Inflammatory macrophage (primary cell): ENCODE measurements around the gene WDR62.

ENCODE experiments used
- DNase-seq, 2 donors: peaks; one replicate each; pipeline ENCODE4 v3.0.0-alpha.2; 2020 to 2022

The WDR62 gene

DNA sequence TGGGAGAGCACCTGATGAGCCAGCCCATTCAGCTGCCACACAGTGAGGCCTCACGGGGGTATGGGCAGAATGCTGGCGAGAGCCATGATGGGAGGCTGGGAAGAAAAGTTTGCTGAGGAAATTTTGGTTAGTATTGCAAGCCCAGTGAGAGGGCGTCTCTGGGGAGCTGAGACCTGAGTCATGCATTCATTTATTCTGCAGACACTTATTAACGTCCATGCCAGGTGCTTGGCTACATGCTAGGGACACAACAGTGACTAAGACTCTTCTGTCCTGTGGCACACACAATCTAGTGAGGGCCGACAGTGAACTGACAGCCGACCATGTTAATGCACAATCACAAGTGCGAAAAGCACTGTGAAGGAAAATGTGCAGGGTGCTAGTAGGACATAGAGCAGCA lies 27.2 kb downstream of the WDR62 start:
- DNase-seq, result no peak

DNA sequence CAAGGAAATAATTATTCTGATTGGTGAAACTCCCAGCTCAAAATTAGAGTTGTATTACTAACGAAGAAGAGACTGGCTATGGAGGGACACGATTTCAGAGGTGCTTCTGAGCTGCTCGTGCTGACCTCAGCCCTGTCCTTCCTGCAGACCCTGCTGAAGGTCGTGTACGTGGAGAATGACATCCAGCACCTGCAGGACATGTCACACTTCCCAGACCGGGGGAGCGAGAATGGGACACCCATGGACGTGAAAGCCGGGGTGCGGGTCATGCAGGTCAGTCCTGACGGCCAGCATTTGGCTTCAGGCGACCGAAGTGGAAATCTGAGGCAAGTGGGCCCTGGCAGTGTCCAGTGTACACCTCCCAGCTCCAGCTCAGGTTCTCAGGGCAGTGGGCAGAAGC lies 28.2 kb downstream of the WDR62 start:
- no peak for DNase-seq

DNA sequence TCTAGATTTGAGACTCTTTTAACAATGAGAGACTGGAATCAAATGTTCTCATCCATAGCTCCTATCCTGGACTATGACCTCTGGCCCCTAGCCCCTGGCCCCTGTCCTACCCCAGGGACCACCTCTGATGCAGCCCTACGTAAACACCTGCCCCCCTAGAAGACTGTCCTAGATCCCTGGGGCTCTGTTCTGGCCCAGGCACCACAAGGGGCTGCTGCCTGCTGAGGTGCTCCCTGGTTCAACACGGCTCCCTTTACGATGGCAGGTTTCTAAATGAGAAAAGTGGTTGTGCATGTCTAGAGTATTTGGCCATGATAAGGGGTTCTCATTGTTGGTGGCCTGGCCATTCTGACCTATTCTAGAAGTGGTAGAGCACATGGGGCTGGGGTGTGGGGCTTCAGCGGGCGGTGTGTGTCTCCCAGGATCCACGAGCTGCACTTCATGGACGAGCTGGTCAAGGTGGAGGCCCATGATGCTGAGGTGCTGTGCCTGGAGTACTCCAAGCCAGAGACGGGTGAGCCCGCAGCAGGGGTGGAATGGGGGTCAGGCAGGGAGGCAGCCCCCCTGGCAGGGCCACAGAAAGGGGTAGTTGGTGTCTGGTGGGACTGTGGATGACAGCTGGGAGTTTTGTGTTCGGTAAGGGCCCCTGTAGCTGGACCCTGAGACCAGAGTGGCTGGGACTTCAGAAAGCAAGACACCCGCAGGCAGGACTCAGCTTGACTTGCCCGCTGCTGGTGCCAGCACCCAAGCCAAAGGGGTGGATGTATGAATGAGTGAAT lies 29.7 kb downstream of the WDR62 start:
- no peak for DNase-seq

DNA sequence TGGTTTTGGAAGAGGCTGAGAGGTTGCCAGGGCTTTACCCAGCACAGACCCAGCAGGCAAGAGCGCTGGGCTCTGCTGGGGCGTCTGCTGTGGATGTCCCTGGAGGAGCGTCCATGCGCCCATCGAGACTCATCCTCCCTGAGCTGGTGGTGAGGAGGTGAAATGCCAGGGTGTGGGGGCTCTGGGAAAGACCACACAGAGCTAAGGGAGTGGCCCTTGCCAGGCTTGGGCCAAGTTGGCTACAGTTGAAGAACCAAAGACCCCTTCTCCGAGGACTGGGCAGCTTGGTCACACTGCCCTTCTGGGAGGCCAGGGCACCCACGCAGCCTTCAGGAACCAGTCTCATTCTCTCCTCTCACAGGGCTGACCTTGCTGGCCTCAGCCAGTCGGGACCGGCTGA lies 31.6 kb downstream of the WDR62 start:
- DNase-seq, result no peak

DNA sequence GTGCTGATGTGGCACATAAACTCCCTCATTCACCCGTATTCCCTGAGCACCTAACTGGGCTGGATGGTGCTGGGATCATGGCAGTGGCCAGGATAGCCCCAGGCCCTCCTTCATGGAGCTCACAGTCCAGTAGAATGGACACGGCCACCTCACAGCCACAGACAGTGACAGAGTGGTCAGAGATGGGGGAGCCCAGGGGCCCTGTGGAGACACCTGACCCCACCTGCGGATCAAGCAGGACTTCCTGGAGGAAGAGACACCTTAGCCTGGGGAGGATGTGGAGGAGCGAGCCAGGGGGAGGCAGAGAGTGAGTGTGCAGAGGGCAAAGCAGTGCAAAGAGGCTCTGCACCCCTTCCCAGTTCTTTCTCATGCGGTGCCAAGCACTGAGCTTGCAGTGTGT lies 35.1 kb downstream of the WDR62 start:
- DNase-seq, result no peak

DNA sequence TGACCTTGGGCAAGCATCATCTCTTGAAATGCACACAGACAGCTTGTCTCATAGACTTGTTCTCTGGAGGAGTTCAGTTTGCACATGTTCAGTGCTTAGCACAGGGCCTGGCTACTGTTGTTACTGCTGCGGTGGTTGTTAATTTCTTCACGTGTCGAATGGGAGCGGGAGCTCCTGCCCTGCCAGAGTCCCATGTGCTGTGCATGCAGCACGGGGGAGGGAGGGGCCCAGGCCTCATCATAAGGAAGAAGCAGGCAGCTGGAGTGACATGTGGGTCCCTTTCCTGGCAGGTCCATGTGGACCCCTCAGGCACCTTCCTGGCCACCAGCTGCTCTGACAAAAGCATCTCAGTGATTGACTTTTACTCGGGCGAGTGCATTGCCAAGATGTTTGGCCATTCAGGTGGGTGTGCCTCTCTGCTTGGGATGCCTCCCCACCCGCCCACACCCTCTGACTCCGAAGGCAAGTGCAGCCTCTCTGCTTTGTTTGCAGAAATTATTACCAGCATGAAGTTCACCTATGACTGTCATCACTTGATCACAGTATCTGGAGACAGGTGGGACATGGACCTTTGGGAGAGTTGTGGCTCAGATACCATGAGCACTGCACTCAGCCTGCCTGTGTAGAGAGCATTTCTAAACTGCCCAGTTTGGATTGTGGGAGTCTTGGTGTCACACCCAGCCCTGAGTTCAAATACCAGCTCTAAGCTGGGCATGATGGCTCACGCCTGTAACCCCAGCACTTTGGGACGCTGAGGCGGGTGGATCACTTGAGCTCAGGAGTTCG lies 36.4 kb downstream of the WDR62 start:
- no peak for DNase-seq

DNA sequence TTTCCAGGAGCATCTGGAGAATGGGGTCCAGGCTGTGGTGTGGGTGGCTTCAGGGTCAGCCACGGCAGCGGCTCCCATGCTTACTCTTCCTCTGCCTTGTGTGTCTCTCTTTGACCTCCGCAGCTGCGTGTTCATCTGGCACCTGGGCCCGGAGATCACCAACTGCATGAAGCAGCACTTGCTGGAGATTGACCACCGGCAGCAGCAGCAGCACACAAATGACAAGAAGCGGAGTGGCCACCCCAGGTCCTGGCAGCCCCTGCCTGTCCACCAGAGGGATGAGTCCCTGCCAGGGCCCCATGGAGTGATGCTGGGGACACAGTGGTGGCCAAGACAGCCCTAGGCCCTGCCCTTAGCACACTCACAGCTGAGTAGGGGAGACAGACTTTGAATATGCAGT lies 37.9 kb downstream of the WDR62 start:
- DNase-seq, result no peak

DNA sequence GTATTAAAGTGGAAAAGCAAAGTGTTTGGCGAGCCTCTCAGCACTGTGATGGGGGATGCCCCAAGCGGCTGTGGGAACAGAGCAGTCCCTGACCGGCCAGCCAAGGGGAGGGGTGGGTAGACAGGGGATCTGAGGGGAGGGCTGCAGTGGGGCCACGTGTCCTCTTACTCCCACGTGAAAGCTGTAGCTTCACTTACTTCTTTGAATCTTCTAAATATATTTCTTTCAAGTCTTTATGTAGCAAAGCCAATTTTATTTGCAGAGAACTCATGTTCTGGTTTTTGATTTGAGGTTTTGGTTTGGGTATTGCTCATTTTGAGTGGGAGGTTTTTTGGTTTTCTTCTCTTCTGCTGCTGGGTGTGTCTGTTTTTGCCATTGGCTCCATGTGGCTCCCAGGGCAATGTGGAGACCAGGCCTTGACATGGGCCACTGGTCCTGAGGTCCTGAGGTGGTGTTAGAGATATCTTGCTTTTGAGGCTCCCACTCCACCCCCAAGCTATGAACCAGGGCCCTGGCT lies 38.5 kb downstream of the WDR62 start:
- no peak for DNase-seq

DNA sequence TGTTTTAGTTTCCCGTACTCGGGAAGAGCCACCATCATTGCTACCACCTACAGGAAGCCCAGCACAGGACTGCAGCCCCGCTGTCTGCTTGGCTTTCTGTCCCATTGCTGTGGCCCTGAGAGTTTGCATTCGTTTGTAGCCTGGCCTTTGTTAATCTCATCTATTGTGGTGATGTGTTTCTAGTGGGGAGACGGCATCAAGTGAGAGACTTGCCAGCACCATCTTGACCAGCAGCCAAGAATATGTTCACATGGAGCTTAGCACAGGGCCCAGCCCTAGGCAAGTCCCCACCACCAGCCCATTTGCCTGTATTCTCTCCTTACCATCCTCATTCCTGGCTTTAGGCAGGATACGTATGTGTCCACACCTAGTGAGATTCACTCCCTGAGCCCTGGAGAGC lies 39.0 kb downstream of the WDR62 start:
- no peak for DNase-seq

DNA sequence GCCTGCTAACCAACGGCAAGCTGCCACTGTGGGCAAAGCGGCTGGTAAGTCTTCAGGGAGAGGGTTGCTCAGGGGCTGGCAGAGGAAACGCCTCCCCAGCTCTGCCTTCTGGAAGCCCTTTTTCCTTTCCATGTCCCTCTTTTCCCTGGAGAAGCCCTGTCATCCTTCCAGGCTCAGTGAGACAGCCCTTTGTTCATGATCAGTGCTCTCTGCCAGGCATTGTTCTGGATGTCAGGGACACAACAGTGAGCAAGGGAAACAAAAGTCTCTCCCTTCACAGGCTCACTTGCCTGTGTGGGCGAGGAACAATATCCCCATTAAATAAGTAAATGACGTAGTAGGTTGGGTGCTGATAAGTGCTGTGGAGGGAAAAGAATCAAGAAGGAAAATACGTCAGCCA lies 42.3 kb downstream of the WDR62 start:
- DNase-seq, result no peak

DNA sequence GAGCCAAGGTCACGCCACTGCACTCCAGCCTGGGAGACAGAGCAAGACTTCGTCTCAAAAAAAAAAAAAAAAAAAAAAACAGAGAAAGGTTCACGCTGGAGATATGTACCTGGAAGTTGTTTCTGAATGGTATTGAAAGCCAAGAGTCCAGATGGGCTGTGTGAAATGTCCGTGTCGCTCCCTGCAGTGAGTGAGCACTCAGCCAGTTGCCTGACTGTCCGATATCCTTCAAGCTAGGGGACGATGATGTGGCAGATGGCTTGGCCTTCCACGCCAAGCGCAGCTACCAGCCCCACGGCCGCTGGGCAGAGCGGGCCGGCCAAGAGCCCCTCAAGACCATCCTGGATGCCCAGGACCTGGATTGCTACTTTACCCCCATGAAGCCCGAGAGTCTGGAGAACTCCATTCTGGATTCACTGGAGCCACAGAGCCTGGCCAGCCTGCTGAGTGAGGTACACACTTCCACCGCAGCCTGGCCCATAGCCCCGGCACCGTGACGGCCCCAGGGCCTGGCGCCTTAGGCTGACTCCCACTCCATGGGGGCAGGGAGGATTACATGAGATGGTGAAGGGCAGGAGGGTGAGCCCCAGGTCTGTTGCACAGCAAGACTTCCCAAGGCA lies 44.6 kb downstream of the WDR62 start:
- no peak for DNase-seq

DNA sequence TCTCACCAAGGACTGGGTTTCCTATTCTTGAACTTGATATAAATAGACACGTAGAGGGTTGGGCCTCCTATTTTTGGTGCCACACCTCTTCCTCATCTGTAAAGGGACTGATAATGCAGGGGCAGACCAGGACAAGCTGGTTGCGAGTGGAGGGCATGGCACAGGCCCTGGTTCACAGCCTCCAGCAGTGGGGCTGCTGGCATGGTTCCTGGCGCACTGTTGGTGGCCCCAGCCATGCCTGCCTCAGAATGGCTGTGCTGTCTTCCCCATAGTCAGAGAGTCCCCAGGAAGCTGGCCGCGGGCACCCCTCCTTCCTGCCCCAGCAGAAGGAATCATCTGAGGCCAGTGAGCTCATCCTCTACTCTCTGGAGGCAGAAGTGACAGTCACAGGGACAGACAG lies 45.8 kb downstream of the WDR62 start:
- DNase-seq, result peak; percentile 18 to 73

DNA sequence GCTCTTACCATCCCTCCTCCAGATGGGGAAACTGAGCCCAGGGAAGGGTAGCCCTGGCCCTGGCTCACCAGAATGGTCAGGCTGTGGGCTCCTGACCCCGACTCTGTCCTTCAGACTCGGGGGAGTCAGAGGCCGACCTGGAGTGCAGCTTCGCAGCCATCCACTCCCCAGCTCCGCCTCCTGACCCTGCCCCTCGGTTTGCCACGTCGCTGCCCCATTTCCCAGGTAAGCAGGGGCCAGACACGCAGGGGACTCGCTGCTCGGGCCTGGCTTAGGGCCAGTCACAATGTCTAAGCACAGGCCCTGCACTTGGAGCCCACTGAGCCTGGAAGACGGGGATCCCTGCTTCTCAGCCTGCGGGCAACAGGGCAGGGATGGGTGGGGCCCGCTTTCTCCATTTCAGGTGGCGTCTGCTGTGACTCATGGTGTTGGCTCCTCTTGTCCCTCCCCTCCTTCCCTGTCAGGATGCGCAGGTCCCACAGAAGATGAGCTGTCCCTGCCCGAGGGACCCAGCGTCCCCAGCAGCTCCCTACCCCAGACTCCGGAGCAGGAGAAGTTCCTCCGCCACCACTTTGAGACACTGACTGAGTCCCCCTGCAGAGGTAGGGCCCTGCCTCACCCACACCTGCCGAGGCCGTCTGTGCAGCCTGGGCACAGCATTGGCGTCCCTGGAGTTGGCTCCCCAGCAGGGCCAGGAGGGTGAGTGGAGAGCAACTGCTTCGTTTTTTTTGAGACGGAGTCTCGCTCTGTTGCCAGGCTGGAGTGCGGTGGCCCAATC lies 47.0 kb downstream of the WDR62 start:
- no peak for DNase-seq

DNA sequence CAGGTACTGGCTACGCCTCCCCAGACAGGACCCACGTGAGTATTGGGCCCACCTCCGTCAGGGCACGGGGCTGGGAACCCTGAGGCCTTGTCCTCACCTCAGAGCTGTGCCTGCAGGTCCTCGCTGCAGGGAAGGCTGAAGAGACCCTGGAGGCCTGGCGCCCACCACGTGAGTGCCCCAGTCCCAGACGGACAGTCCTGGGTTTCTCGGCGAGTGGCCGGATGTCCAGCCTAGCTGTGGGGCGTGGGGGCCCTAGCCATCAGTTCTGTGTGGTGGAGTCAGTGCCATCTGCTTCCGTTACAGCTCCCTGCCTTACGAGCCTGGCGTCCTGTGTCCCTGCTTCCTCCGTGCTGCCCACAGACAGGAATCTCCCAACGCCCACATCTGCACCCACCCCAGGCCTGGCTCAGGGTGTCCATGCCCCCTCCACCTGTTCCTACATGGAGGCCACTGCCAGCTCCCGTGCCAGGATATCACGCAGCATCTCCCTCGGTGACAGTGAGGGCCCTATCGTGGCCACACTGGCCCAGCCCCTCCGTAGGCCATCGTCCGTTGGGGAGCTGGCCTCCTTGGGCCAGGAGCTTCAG lies 48.4 kb downstream of the WDR62 start:
- no peak for DNase-seq

DNA sequence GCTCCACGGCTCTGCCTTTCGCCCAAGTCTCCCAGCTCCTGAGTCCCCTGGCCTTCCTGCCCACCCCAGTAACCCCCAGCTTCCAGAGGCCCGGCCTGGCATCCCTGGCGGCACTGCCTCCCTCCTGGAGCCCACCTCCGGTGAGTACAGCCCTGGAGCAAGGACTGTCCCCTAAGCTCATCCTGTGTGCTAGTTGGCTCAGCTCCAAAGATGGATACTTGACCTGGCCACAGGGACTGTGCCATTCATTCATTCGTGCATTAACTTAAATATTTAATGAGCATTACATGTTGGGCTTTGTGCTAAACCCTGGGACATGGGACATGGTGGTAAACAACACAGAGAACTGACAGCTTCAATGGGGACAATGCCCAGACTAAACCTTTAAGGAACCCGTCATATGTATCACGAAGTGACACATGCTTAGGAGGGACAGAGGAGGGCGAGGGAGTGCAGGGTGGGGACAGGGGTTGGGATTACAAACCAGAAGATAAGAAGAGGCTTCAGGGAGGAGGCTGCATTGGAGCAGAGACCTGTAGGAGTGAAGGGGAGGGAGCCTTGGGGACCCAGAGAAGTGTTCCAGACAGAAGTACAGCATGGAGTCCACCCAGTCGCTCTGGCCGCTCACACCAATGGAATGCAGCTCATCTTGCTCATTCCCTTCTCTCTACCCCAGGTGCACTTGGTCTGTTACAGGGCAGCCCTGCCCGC lies 49.3 kb downstream of the WDR62 start:
- DNase-seq, result no peak

DNA sequence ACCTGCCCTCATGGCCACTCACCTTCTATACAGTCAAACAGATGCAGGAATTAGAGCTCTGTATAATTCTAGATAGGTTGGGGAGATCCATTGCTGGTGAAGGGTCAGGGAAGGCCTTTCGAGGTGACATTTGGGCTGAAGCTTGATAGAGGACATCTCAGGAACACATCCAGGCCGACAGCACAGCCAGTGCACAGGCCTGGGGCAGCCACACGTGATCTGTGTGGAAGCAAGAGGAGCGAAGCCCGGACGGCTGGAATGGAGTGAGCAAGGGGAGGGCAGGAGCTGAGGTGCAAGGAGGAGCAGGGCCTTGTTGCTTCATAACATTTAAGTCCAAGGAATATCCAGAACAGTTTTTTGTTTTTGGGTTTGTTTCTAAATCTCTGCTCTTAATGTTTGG lies 51.7 kb downstream of the WDR62 start:
- no peak for DNase-seq

DNA sequence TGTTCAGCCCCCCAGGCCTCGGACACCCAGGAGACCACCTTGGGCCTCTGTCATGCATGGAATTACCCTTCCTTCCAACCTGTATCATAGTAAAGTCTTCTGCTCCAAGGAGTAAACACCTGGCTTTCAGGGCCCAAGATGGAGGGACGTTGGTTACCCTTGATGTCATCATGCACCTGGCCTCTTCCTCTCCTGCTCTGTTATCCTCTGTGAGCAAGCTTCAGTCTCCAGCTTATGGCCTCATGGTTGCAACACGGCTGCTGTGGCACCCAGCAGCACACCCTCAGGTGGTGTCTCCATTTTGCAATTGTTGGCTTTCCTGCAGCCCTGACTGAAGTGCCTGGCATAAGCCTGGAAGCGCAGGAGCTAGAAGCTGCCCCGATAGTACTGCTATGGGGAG lies 52.3 kb downstream of the WDR62 start:
- DNase-seq, result no peak

DNA sequence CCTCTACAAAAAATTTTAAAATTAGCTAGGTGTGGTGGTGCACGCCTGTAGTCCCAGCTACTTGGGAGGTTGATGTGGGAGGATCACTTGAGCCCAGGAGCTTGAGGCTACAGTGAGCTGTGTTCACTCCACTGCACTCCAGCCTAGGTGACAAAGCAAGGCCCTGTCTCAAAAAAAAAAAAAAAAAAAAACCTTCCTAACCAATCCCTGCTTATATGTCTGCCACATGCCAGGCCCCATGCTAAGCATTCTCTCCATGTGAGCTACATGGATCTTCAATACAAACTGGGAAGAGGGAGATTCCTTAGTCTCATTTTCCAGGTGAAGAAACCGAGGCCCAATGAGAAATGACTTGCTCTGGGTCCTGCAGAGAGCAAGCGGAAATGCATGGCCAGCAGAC lies 54.0 kb downstream of the WDR62 start:
- no peak for DNase-seq

DNA sequence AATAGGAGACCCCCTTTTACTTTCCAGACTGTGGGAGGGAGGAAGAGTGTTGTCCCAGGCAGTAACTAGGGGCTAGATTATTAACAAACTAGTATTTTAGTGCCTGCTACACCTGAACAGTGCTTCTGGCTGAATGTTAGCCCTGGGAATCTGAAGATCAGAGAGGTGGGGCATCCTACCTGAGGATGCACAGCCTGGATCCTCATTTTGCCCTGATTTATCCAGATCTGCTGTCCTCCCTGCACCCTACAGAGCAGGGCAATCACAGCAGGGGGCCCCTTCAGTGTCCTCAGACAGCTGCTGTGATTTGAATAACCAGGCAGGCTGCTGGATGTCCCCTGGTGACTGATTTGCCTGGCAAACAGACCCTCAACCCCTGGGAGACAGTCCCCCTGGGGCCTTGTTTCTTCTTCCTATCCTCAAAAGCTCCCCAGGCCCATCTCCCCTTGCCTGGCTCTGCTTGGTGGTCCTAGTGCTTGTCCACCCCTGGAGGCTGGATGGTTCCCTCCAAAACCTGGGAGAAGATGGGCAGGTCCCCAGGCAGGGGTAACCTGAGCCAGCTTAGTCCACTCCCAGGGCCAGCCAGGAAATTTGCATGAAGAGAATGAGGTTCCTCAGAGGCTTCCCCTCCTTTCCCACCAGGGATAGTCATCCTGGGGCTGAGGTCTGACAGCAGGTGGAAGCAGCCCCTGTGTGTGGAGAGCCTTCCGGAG lies 55.9 kb downstream of the WDR62 start, which contains the start of gene OVOL3:
OVOL3 (plus strand) TSS at position 657 of the 713 bp plus-strand sequence. CDS start 60 bp downstream, outside the sequence.
- no peak for DNase-seq

DNA sequence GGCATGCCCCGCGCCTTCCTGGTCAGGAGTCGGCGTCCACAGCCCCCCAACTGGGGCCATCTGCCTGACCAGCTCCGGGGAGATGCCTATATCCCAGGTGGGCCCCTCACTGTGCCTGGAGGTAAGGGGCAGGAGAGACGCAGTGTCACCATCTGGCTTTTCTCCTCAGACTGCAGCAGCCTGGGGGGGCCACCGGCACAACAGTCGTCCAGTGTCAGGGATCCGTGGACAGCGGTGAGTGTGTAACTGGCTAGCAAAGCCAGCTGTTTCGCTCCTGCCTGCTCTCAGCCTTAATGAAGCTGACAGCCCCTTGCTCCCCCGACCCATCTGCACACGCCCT lies 56.5 kb downstream of the WDR62 start:
- no peak for DNase-seq

DNA sequence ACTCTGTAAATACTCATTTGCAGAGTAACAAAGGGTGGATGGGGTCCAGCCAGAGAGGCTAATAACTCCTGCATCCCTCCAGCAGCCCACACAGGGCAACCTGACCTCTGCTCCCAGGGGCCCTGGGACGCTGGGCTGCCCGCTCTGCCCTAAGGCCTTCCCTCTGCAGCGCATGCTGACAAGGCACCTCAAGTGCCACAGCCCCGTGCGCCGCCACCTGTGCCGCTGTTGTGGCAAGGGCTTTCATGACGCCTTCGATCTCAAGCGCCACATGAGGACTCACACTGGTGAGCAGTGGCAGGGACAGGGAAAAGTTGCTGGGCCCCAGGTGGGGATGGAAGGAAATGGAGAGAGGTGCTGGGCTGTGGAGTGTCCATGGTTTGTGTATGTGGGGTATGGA lies 58.0 kb downstream of the WDR62 start:
- no peak for DNase-seq
